H1 (cell line): ENCODE results near the gene SVOPL. TPM values are rescaled to one million over a fixed set of nuclear protein-coding genes. Genes with fewer than 3 reads are reported as not detected.

Experiments
- CTCF ChIA-PET: fragments of 300-600 bp; sonication (Branson Sonifier 250); formaldehyde crosslinking; loops from one replicate; lab custom pipeline; 2021; ENCODE audit not compliant: partially characterized antibody; lab: Charles Lee
- POLR2A ChIA-PET: fragments of 300-600 bp; sonication (Branson Sonifier 250); formaldehyde crosslinking; loops from one replicate; lab custom pipeline; 2021; ENCODE audit warnings: inconsistent platforms; ENCODE audit not compliant: partially characterized antibody; lab: Charles Lee
- DNase-seq, 2 experiments: peaks; one replicate each; pipeline versions ENCODE4 v3.0.0 to v3.0.0-alpha.2; 2010 to 2022; ENCODE audit warnings: low spot score in 2 of 2, low read depth in 1 of 2, mixed read lengths in 1 of 2
- FAIRE-seq: peaks from 2 replicates; lab custom pipeline; 2011; peaks lifted over from hg19 to GRCh38; lab: Jason Lieb, UNC
- H2AFZ ChIP-seq: 2 replicates; pipeline ENCODE4 v1.8.1; 2012; ENCODE audit warnings: low read length, inconsistent platforms
- H2AK5ac ChIP-seq: 2 replicates; pipeline ENCODE4 v1.6.1; 2013; ENCODE audit warnings: low read depth, low read length
- H2BK120ac ChIP-seq: replicated peaks from 2 replicates; pipeline ENCODE3; 2013; ENCODE audit warnings: low read depth, low read length, inconsistent platforms
- H2BK12ac ChIP-seq: 2 replicates; pipeline ENCODE4 v1.6.1; 2013; ENCODE audit warnings: low read depth, low read length
- H2BK15ac ChIP-seq: 2 replicates; pipeline ENCODE4 v1.6.1; 2013; ENCODE audit warnings: low read length
- H2BK20ac ChIP-seq: 2 replicates; pipeline ENCODE4 v1.6.1; 2013; ENCODE audit warnings: low read length
- H2BK5ac ChIP-seq: 2 replicates; pipeline ENCODE4 v1.6.1; 2013; ENCODE audit warnings: low read depth, low read length
- H3K14ac ChIP-seq: 2 replicates; pipeline ENCODE4 v1.6.1; 2013; ENCODE audit warnings: inconsistent platforms; ENCODE audit not compliant: insufficient read length
- H3K18ac ChIP-seq: 2 replicates; pipeline ENCODE4 v1.6.1; 2013; ENCODE audit warnings: low read length; ENCODE audit errors: extremely low read depth
- H3K23ac ChIP-seq: 2 replicates; pipeline ENCODE4 v1.6.1; 2013; ENCODE audit warnings: inconsistent platforms; ENCODE audit not compliant: insufficient read length
- H3K23me2 ChIP-seq: 2 replicates; pipeline ENCODE4 v1.6.1; 2013; ENCODE audit warnings: low read depth, low read length
- H3K27ac ChIP-seq: 2 replicates; pipeline ENCODE4 v1.6.1; 2011; ENCODE audit warnings: low read depth, low read length, inconsistent platforms
- H3K27me3 ChIP-seq, 4 experiments: replicated peaks in 1 of 4; 1 replicate in 1 of 4; 2 replicates in 3 of 4; pipeline versions ENCODE4 v1.6.1 to v1.8.1; 2011 to 2013; ENCODE audit warnings: low read length in 3 of 4, mild to moderate bottlenecking in 3 of 4, inconsistent platforms in 2 of 4, mixed read lengths in 2 of 4, moderate library complexity in 1 of 4; ENCODE audit not compliant: control insufficient read depth in 3 of 4, insufficient read depth in 3 of 4; ENCODE audit errors: extremely low read depth in 1 of 4
- H3K36me3 ChIP-seq, 4 experiments: 2 replicates each; pipeline versions ENCODE4 v1.6.1 to v1.8.1; 2011 to 2013; ENCODE audit warnings: mild to moderate bottlenecking in 4 of 4, low read length in 3 of 4, moderate library complexity in 2 of 4, control low read depth in 1 of 4, inconsistent platforms in 1 of 4; ENCODE audit not compliant: insufficient read depth in 4 of 4, control insufficient read depth in 2 of 4
- H3K4ac ChIP-seq: replicated peaks from 2 replicates; pipeline ENCODE3; 2013; ENCODE audit warnings: low read length, low read depth, mixed read lengths, inconsistent platforms; ENCODE audit not compliant: insufficient read length
- H3K4me1 ChIP-seq, 4 experiments: replicated peaks in 1 of 4; 1 replicate in 1 of 4; 2 replicates in 3 of 4; pipeline versions ENCODE4 v1.6.1 to v1.8.1; 2011 to 2013; ENCODE audit warnings: low read length in 3 of 4, inconsistent platforms in 2 of 4, mixed read lengths in 1 of 4; ENCODE audit not compliant: insufficient read depth in 4 of 4, control insufficient read depth in 3 of 4
- H3K4me2 ChIP-seq, 2 experiments: 2 replicates each; pipeline versions ENCODE4 v1.6.1 to v1.8.1; 2011 to 2013; ENCODE audit warnings: low read depth in 2 of 2, low read length in 2 of 2, control low read depth in 1 of 2, inconsistent platforms in 1 of 2, mild to moderate bottlenecking in 1 of 2; ENCODE audit not compliant: insufficient read depth in 1 of 2
- H3K4me3 ChIP-seq, 4 experiments: fragments of 200-600, 300-600 bp in 1 of 4; sonication (generic), shearing (Covaris generic), sonication (Bioruptor Twin) in 1 of 4; 2 replicates each; pipeline versions ENCODE4 v1.5.1 to v1.8.1; 2011 to 2016; ENCODE audit warnings: low read length in 4 of 4, low read depth in 3 of 4, control low read depth in 2 of 4, inconsistent platforms in 2 of 4, mild to moderate bottlenecking in 2 of 4, mixed read lengths in 1 of 4, moderate library complexity in 1 of 4; ENCODE audit not compliant: insufficient read depth in 2 of 4; ENCODE audit errors: extremely low read depth in 1 of 4
- H3K56ac ChIP-seq: replicated peaks from 2 replicates; pipeline ENCODE3; 2013; ENCODE audit warnings: low read depth, mild to moderate bottlenecking, mixed read lengths, low read length, inconsistent platforms; ENCODE audit not compliant: insufficient read length
- H3K79me1 ChIP-seq: 2 replicates; pipeline ENCODE4 v1.6.1; 2013; ENCODE audit warnings: low read depth, low read length, control low read depth
- H3K79me2 ChIP-seq, 2 experiments: 2 replicates each; pipeline versions ENCODE4 v1.6.1 to v1.8.1; 2012 to 2013; ENCODE audit warnings: low read length in 2 of 2, mild to moderate bottlenecking in 2 of 2, inconsistent platforms in 1 of 2; ENCODE audit not compliant: insufficient read depth in 2 of 2, control insufficient read depth in 1 of 2
- H3K9ac ChIP-seq, 4 experiments: replicated peaks in 1 of 4; 1 replicate in 1 of 4; 2 replicates in 3 of 4; pipeline versions ENCODE4 v1.6.1 to v1.8.1; 2011 to 2013; ENCODE audit warnings: low read depth in 3 of 4, low read length in 3 of 4, control low read depth in 2 of 4, mild to moderate bottlenecking in 2 of 4, moderate library complexity in 2 of 4, inconsistent platforms in 1 of 4; ENCODE audit errors: extremely low read depth in 1 of 4
- H3K9me3 ChIP-seq, 2 experiments: 2 replicates each; pipeline versions ENCODE4 v1.6.1 to v1.8.1; 2012 to 2013; ENCODE audit warnings: mild to moderate bottlenecking in 2 of 2, moderate library complexity in 2 of 2, control low read depth in 1 of 2, inconsistent platforms in 1 of 2, low read depth in 1 of 2, low read length in 1 of 2, mixed read lengths in 1 of 2; ENCODE audit not compliant: insufficient read depth in 2 of 2
- H4K20me1 ChIP-seq, 2 experiments: replicated peaks in 1 of 2; 2 replicates each; pipeline versions ENCODE3 to v1.8.1; 2011 to 2013; ENCODE audit warnings: inconsistent platforms in 2 of 2, low read length in 2 of 2, mild to moderate bottlenecking in 1 of 2; ENCODE audit not compliant: insufficient read depth in 2 of 2, control insufficient read depth in 1 of 2
- H4K5ac ChIP-seq: 2 replicates; pipeline ENCODE4 v1.6.1; 2013; ENCODE audit warnings: low read length, low read depth, mixed read lengths, inconsistent platforms; ENCODE audit not compliant: insufficient read length
- H4K8ac ChIP-seq: 2 replicates; pipeline ENCODE4 v1.8.0; 2013; ENCODE audit warnings: mild to moderate bottlenecking, moderate library complexity, low read length, inconsistent platforms; ENCODE audit not compliant: insufficient read depth; ENCODE audit errors: extremely low read depth
- H4K91ac ChIP-seq: replicated peaks from 2 replicates; pipeline ENCODE3; 2013; ENCODE audit warnings: low read length, mixed read lengths, inconsistent platforms; ENCODE audit not compliant: insufficient read length
- RBBP5 ChIP-seq: IDR thresholded peaks from 2 replicates; pipeline ENCODE4 v1.7.1; 2012; ENCODE audit warnings: low read depth, mild to moderate bottlenecking, inconsistent platforms, low read length, moderate library complexity, borderline replicate concordance
- TCF12 ChIP-seq: IDR thresholded peaks from 2 replicates; pipeline ENCODE4 v1.6.1; 2011; ENCODE audit warnings: low read depth, mild to moderate bottlenecking, low read length
- WGBS, 2 experiments: shearing (Covaris generic) in 1 of 2; methylation state at CpG; one replicate each; pipeline versions ENCODE4 v1.1.6 to v1.1.7; 2013 to 2015; ENCODE audit warnings: low lambda C conversion rate in 2 of 2, mixed read lengths in 2 of 2, inconsistent platforms in 1 of 2, low coverage in 1 of 2, missing lambda C conversion rate in 1 of 2; ENCODE audit not compliant: insufficient replicate concordance in 2 of 2, insufficient coverage in 1 of 2, insufficient read length in 1 of 2; ENCODE audit errors: extremely low coverage in 1 of 2, missing lambda C conversion rate in 1 of 2; 5-methylcytosine and 5-hydroxymethylcytosine counted together
- polyA plus RNA-seq, 7 experiments: library from polyadenylated mRNA; depleted of rRNA in 3 of 7; stranded (reverse) in 5 of 7; unstranded in 2 of 7; fragments of >200 nt in 5 of 7; fragments of 200-250 nt in 2 of 7; gene quantifications; 1 replicate in 5 of 7; 2 replicates in 1 of 7; 4 replicates in 1 of 7; pipeline versions ENCODE4 v1.2.1 to v1.2.3, GENCODE V29; 2011 to 2013; ENCODE audit warnings: missing spikeins in 2 of 7, mixed read lengths in 2 of 7
- total RNA-seq: library from RNA; stranded (reverse); fragmentation: NEBNext Ultra II Directional; extraction: Animal tissue kit (Norgen Biotek cat#: 25700); gene quantifications from 2 replicates; pipeline ENCODE4 v1.2.1, GENCODE V29; 2021

SVOPL gene
- total and polyA plus RNA-seq, 2 of the 8 experiments (the other 6 are each of a cell fraction or from before 2014, with no cell fraction given), result 1.1 to 1.4 TPM

- Histone ChIP-seq H3K9ac (no peak overlapping the region), H3K4ac (no peak overlapping the region), H2BK12ac (no peak overlapping the region), H3K4me1 (no peaks in the 10 kb centered on the region), H3K27ac (no peak overlapping the region), H2BK15ac (no peak overlapping the region), H2AK5ac (no peak overlapping the region), H3K27me3 (no peaks in the 10 kb centered on the region), H3K79me2 (no peaks in the 10 kb centered on the region), H3K9me3 (no peaks in the 10 kb centered on the region), H3K56ac (no peak overlapping the region), H2BK120ac (no peak overlapping the region), H4K5ac (no peak overlapping the region), H3K4me2 (no peak overlapping the region), H4K20me1 (no peaks in the 10 kb centered on the region), H3K23ac (no peak overlapping the region), H3K36me3 (no peaks in the 10 kb centered on the region), H4K91ac (no peak overlapping the region), H3K14ac (no peak overlapping the region), H3K4me3 (no peak overlapping the region), H4K8ac (no peak overlapping the region), H3K79me1 (no peaks in the 10 kb centered on the region), H3K18ac (no peak overlapping the region), H2BK5ac (no peak overlapping the region), H2AFZ (no peak overlapping the region), H2BK20ac (no peak overlapping the region), H3K23me2 (no peaks in the 10 kb centered on the region)
- WGBS, 2 experiments, result 76% methylated on average over 5 of the region's 5 CpGs; no CpG with 5 or more reads in 1 of the 2 experiments
- ChIA-PET CTCF (interaction anchor here (0.6 to 0.8 kb wide), 3 partner anchors 14 to 230 kb away, joined by 3 to 5 read pairs (median 3); no protein-coding TSS in a partner anchor), POLR2A (no interaction called here)
- DNase-seq, result no peak
- no peak for FAIRE-seq
- TF ChIP-seq TCF12 (no peak), RBBP5 (no peak)
Observed at GRCh38 chr7:138679793-138680192, 21.4 kb downstream of the SVOPL start.
